Activated CD4-positive, alpha-beta memory T cell treated with anti-CD3 and anti-CD28 coated beads for 36 hours (primary cell): ENCODE data around the gene PRCP. TPM values are rescaled to one million over a fixed set of nuclear protein-coding genes. Genes with fewer than 3 reads are reported as not detected.

ENCODE experiments used
- CTCF ChIA-PET: fragments of 350-600 bp; sonication (Branson Sonifier 250); formaldehyde crosslinking; loops from one replicate; lab custom pipeline; 2021; ENCODE audit warnings: antibody characterized with exemption, inconsistent platforms; lab: Charles Lee
- POLR2A ChIA-PET: fragments of 350-600 bp; sonication (Branson Sonifier 250); formaldehyde crosslinking; loops from one replicate; lab custom pipeline; 2021; ENCODE audit warnings: antibody characterized with exemption; lab: Charles Lee
- DNase-seq: peaks from one replicate; pipeline ENCODE4 v3.0.0-alpha.2; 2020
- H3K27ac Mint-ChIP-seq: one replicate; pipeline ENCODE4 v1.8.0; 2021; ENCODE audit warnings: mixed read lengths
- H3K27me3 Mint-ChIP-seq: one replicate; pipeline ENCODE4 v1.8.0; 2021; ENCODE audit warnings: mixed read lengths
- H3K36me3 Mint-ChIP-seq: one replicate; pipeline ENCODE4 v1.8.0; 2021; ENCODE audit warnings: mixed read lengths
- H3K4me1 Mint-ChIP-seq: one replicate; pipeline ENCODE4 v1.8.0; 2021; ENCODE audit warnings: low read depth, mixed read lengths
- H3K4me3 Mint-ChIP-seq: one replicate; pipeline ENCODE4 v1.8.0; 2021; ENCODE audit warnings: mild to moderate bottlenecking, mixed read lengths
- H3K9me3 Mint-ChIP-seq: one replicate; pipeline ENCODE4 v1.8.0; 2021; ENCODE audit warnings: mixed read lengths
- intact Hi-C: fragments of 100-400 bp; cut with micrococcal nuclease; formaldehyde crosslinking; loops from one replicate; pipeline ENCODE4 v1.15.1; 2023
- total RNA-seq, 2 experiments: library from RNA; stranded (reverse); gene quantifications; one replicate each; pipeline ENCODE4 v1.2.3, GENCODE V29; 2021

Gene PRCP
- total RNA-seq, 2 experiments from 2014 or later: 26.7 to 27.0 TPM

DNA sequence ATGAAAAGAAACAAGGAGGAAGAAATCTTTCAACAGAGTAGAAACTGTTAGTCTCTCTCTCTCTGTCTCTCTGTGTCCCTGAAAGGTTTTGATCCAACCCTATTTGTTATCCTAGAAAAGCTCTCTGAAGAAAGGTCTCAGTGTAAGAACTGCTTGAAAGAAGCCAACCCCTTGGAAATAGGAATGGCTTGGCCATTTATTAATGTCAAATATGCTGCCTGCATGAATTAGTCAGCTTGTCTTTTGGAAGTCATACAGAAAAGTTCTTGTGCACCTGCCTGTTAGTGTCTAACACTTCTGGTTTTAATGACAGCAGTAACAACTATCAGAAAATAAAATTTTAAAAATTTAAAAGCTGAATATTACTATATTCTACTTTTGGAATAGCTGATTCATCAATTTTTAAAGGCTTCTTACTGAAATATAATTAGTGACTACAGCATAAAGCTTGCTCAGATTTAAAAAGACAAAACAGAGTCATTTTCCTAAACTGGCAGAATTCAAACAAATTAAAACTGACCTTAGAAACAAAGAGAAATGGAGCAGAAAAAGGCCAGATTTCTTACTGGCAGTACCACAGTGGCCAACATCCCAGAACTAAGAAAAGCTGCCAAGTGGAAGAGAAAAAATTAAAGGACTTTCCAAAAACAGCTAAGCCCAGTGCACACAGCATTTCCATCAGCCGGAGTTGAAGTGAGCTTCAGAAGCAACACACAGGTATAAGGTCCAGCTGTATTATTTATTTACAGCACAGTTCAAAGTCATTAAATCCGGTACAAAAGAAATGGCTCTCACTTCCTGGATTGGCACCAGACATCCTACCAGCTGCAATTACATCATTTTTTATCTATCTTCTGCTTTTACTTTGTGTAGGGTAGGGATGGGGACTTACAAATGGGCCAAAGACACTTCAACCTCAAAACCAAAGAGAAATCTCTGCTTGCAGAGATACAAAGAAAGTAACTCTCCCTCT is 76.3 kb downstream of the PRCP start:
- DNase-seq: no peak

DNA sequence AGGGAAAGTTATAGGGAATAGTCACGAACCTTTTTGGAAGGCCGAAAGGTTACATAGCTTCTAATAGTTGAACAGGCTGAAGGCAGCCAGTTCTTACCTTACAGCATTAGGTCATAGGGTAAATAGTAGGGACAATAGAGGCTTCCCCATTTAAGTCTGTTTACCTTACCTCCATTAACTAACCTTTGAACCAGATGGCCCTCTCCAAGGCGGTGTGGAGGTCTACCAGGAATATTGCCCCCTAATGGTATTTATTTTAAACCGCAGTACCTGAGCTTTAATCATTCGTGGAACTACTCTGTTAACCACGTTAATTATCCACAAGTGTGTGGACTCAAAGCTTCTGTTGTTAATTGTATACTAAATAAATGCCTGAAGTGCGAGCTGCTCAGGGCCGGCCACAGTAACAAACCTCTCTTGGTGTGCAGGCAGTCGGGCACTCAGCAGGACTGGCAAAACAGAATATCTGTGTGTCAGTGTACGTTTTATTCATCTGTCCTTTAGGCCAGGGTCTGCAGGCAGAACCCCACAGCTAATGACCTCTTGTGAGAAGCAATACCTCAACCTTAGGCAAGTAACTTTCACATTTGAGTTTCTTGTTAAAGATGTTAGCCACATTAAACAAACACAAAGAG is 81.7 kb downstream of the PRCP start:
- H3K4me1 Mint-ChIP-seq: no peaks in the 10 kb centered on the region
- no peaks in the 10 kb centered on the region for H3K36me3 Mint-ChIP-seq
- no peak for DNase-seq
- ChIA-PET POLR2A (no interaction called here), CTCF (no interaction called here)
- H3K27me3 Mint-ChIP-seq: peaks cover 9% of the 10 kb centered on the region
- H3K4me3 Mint-ChIP-seq: no peak overlapping the region
- intact Hi-C loops: loop anchor here (5.0 kb wide), 1 partner anchor 101 kb away; no protein-coding TSS in a partner anchor
- no peaks in the 10 kb centered on the region for H3K9me3 Mint-ChIP-seq
- no peak overlapping the region for H3K27ac Mint-ChIP-seq

More for the DNA sequence above, 76.3 kb downstream of the PRCP start:
- H3K9me3 Mint-ChIP-seq: no peaks in the 10 kb centered on the region
- H3K4me1 Mint-ChIP-seq: no peaks in the 10 kb centered on the region
- peaks cover 7% of the 10 kb centered on the region for H3K36me3 Mint-ChIP-seq
- POLR2A ChIA-PET: no interaction called here
- H3K4me3 Mint-ChIP-seq: no peak overlapping the region
- no peaks in the 10 kb centered on the region for H3K27me3 Mint-ChIP-seq
- intact Hi-C loops: no loop called here
- CTCF ChIA-PET: interaction anchor here (0.8 to 1.4 kb wide), 2 partner anchors 106 to 128 kb away, joined by 3 to 5 read pairs; no protein-coding TSS in a partner anchor
- no peak overlapping the region for H3K27ac Mint-ChIP-seq

GRCh38 chr11:82815406-82815805 is 84.8 kb downstream of the PRCP start:
- H3K4me1 Mint-ChIP-seq: no peaks in the 10 kb centered on the region
- H3K36me3 Mint-ChIP-seq: no peaks in the 10 kb centered on the region
- H3K4me3 Mint-ChIP-seq: no peak overlapping the region
- H3K27me3 Mint-ChIP-seq: peaks cover 16% of the 10 kb centered on the region
- POLR2A ChIA-PET: no interaction called here
- CTCF ChIA-PET: no interaction called here
- no peak for DNase-seq
- no peaks in the 10 kb centered on the region for H3K9me3 Mint-ChIP-seq
- intact Hi-C loops: loop anchor here (5.0 kb wide), 1 partner anchor 98 kb away; no protein-coding TSS in a partner anchor
- no peak overlapping the region for H3K27ac Mint-ChIP-seq

DNA sequence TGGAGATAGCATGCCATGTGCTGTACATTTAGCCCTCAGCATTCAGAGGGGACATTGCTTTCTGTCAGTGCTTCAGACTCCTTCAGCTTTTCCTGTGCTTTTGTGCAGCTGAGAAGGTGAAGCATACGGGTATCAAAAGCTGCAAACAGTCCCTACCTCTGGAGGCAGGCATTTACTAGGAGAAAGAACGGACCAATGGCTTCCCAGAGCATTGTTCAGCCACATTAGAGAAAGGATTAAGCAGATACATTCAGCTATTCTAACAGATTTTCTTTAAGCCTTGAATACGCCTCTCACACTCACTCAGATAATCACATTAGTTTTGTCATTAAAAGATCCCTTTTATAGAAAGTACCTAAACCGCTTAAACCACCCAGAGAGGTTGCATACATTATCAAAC is 85.9 kb downstream of the PRCP start:
- ChIA-PET POLR2A (no interaction called here), CTCF (interaction anchor here (1.1 kb wide), 1 partner anchor 53 kb away, joined by 4 read pairs; no protein-coding TSS in a partner anchor)
- Mint-ChIP-seq H3K9me3 (no peaks in the 10 kb centered on the region), H3K4me3 (no peak overlapping the region), H3K36me3 (no peaks in the 10 kb centered on the region), H3K27ac (no peak overlapping the region), H3K27me3 (peaks cover 19% of the 10 kb centered on the region), H3K4me1 (no peaks in the 10 kb centered on the region)
- intact Hi-C loops: no loop called here
- no peak for DNase-seq

DNA sequence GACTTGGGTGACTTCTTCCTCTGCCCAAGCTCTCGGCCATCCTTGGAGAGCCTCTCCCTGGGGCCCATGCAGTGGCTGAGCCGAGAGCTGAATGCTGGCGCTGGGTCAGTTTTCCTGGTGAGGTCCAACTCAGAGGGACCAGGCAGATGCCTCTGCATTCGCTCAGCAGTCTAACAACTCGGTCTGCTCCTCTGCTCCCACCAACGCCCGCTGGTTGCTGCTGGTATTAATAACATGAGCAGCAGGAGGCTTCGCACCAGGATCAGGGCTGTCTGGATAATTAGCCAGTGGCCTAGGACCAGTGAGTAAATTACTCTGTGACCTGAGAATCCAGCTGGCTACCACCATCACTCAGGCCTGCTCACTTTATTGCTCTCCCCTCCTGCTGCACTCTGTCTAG is 88.9 kb downstream of the PRCP start:
- Mint-ChIP-seq H3K36me3 (no peaks in the 10 kb centered on the region), H3K9me3 (no peaks in the 10 kb centered on the region), H3K4me3 (no peak overlapping the region), H3K4me1 (no peaks in the 10 kb centered on the region), H3K27ac (no peak overlapping the region), H3K27me3 (peaks cover 26% of the 10 kb centered on the region)
- CTCF ChIA-PET: no interaction called here
- no peak for DNase-seq
- intact Hi-C loops: no loop called here
- POLR2A ChIA-PET: no interaction called here

GRCh38 chr11:82810738-82811137 is 89.5 kb downstream of the PRCP start:
- intact Hi-C loops: no loop called here
- no peak overlapping the region for H3K27ac Mint-ChIP-seq

DNA sequence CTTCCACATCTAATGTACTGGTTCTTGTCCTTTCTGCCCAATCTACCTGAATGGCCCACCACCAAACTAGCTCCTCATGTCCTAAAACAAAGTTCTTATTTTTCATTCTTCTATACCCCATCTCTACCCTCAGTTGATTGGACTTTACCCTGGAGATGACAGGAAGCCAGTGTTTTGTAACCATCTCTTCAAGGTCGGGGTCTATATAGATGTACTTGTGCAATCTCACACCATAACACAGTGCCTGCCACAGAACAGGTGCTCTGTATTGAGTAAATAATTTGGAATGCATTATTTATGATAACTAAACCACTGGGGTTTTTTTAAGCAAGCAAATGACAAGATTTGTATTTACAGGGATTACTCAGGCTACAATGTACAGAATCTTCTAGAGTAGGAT is 89.9 kb downstream of the PRCP start:
- no peak overlapping the region for H3K4me3 Mint-ChIP-seq
- no peaks in the 10 kb centered on the region for H3K9me3 Mint-ChIP-seq
- H3K27me3 Mint-ChIP-seq: peaks cover 33% of the 10 kb centered on the region
- no peaks in the 10 kb centered on the region for H3K4me1 Mint-ChIP-seq
- H3K27ac Mint-ChIP-seq: no peak overlapping the region
- POLR2A ChIA-PET: no interaction called here
- DNase-seq: no peak
- H3K36me3 Mint-ChIP-seq: no peaks in the 10 kb centered on the region
- intact Hi-C loops: no loop called here
- CTCF ChIA-PET: no interaction called here

More at GRCh38 chr11:82810738-82811137, 89.5 kb downstream of the PRCP start:
- no peaks in the 10 kb centered on the region for H3K9me3 Mint-ChIP-seq
- no peak for DNase-seq
- peaks cover 29% of the 10 kb centered on the region for H3K27me3 Mint-ChIP-seq
- no peak overlapping the region for H3K4me3 Mint-ChIP-seq
- no peaks in the 10 kb centered on the region for H3K4me1 Mint-ChIP-seq
- POLR2A ChIA-PET: no interaction called here
- CTCF ChIA-PET: no interaction called here
- no peaks in the 10 kb centered on the region for H3K36me3 Mint-ChIP-seq

- Mint-ChIP-seq H3K36me3 (no peaks in the 10 kb centered on the region), H3K4me1 (no peaks in the 10 kb centered on the region), H3K4me3 (no peak overlapping the region), H3K9me3 (no peaks in the 10 kb centered on the region), H3K27me3 (peaks cover 30% of the 10 kb centered on the region), H3K27ac (no peak overlapping the region)
- intact Hi-C loops: no loop called here
- no peak for DNase-seq
- ChIA-PET POLR2A (no interaction called here), CTCF (no interaction called here)
Observed at GRCh38 chr11:82807646-82808045, 92.6 kb downstream of the PRCP start.

DNA sequence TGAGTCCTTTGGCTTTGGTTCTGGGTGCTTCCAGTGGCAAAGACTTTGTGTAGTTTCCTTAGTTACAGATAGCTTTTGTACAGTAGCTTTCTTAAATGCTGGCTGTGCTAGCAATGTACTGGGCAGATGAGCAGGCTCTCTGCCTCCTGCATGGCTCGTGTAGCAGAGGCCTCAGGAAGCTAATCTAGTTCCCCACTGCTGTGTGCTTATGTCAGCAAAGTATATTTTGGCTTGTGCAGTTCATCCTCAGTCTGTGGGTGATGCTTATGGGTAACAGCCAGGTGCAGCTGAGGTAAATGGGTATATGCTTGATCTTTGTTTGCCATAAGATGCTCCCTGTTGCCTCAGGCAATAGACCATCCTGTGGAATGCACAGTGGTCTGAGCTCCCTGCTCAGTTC is 97.5 kb downstream of the PRCP start:
- POLR2A ChIA-PET: no interaction called here
- no peaks in the 10 kb centered on the region for H3K36me3 Mint-ChIP-seq
- intact Hi-C loops: no loop called here
- H3K9me3 Mint-ChIP-seq: no peaks in the 10 kb centered on the region
- CTCF ChIA-PET: no interaction called here
- H3K4me1 Mint-ChIP-seq: no peaks in the 10 kb centered on the region
- no peak overlapping the region for H3K4me3 Mint-ChIP-seq
- DNase-seq: no peak
- peaks cover 20% of the 10 kb centered on the region for H3K27me3 Mint-ChIP-seq
- no peak overlapping the region for H3K27ac Mint-ChIP-seq

GRCh38 chr11:82796998-82797961 is 103.0 kb downstream of the PRCP start:
- ChIA-PET CTCF (interaction anchor here (0.7 kb wide), 1 partner anchor 235 kb away, joined by 6 read pairs; no protein-coding TSS in a partner anchor), POLR2A (no interaction called here)
- Mint-ChIP-seq H3K9me3 (no peaks in the 10 kb centered on the region), H3K36me3 (no peaks in the 10 kb centered on the region), H3K27ac (no peak overlapping the region), H3K4me1 (no peaks in the 10 kb centered on the region), H3K27me3 (peaks cover 3% of the 10 kb centered on the region), H3K4me3 (no peak overlapping the region)
- intact Hi-C loops: no loop called here
- DNase-seq: no peak

GRCh38 chr11:82794490-82794889 is 105.7 kb downstream of the PRCP start:
- no peaks in the 10 kb centered on the region for H3K4me1 Mint-ChIP-seq
- no peaks in the 10 kb centered on the region for H3K36me3 Mint-ChIP-seq
- H3K27ac Mint-ChIP-seq: no peak overlapping the region
- H3K4me3 Mint-ChIP-seq: no peak overlapping the region
- H3K9me3 Mint-ChIP-seq: no peaks in the 10 kb centered on the region
- intact Hi-C loops: no loop called here
- DNase-seq: no peak
- ChIA-PET CTCF (interaction anchor here (1.6 kb wide), 1 partner anchor 19 kb away, joined by 4 read pairs; no protein-coding TSS in a partner anchor), POLR2A (no interaction called here)
- H3K27me3 Mint-ChIP-seq: no peaks in the 10 kb centered on the region
